Measurements from ENCODE around the gene DCXR. TPM values are rescaled to one million over a fixed set of nuclear protein-coding genes. Genes with fewer than 3 reads are reported as not detected.

Gene DCXR
- total RNA-seq, 2 experiments from 2014 or later: 120 to 124 TPM

GRCh38 chr17:82024859-82025258 is 12.6 kb downstream of the DCXR start:
- Mint-ChIP-seq H3K4me1 (peaks cover 38% of the 10 kb centered on the region), H3K9me3 (ENCODE audit: low read depth) (no peaks in the 10 kb centered on the region), H3K27me3 (no peaks in the 10 kb centered on the region), H3K36me3 (peaks cover 3% of the 10 kb centered on the region), H3K27ac (no peak overlapping the region), H3K4me3 (no peak overlapping the region)
- no peak for DNase-seq
- CTCF ChIA-PET: interaction anchor here (0.9 to 2.4 kb wide), 3 partner anchors 60 to 130 kb away, joined by 3 to 11 read pairs (median 10); partner anchors contain the start of gene NOTUM
- no peak for ATAC-seq

GRCh38 chr17:82023447-82024241 is 13.9 kb downstream of the DCXR start:
- peak overlapping the region; percentile 52 for H3K27ac Mint-ChIP-seq
- CTCF ChIA-PET: interaction anchor here (1.0 to 9.0 kb wide), 9 partner anchors 11 to 213 kb away, joined by 4 to 181 read pairs (median 7); partner anchors contain the start of genes ARHGDIA, DCXR, MAFG and NOTUM
- peaks cover 32% of the 10 kb centered on the region for H3K4me1 Mint-ChIP-seq
- H3K9me3 Mint-ChIP-seq (ENCODE audit: low read depth): no peaks in the 10 kb centered on the region
- no peaks in the 10 kb centered on the region for H3K27me3 Mint-ChIP-seq
- ATAC-seq (no peak), DNase-seq (peak; percentile 61)
- H3K4me3 Mint-ChIP-seq: peak overlapping the region; percentile 82
- H3K36me3 Mint-ChIP-seq: peaks cover 1% of the 10 kb centered on the region

GRCh38 chr17:82022981-82023446 is 14.5 kb downstream of the DCXR start, which contains the start of gene LRRC45:
LRRC45 (plus strand) TSS chr17:82023305; CDS start chr17:82023644, 339 bp downstream.
- no peaks in the 10 kb centered on the region for H3K9me3 Mint-ChIP-seq (ENCODE audit: low read depth)
- ATAC-seq: peak; percentile 95
- peak within 1 kb of the TSS; percentile 82 for H3K4me3 Mint-ChIP-seq
- H3K27ac Mint-ChIP-seq: peak within 1 kb of the TSS; percentile 78
- peaks cover 32% of the 10 kb centered on the region for H3K4me1 Mint-ChIP-seq
- H3K36me3 Mint-ChIP-seq: peaks cover 4% of the 10 kb centered on the region
- CTCF ChIA-PET: interaction anchor here (1.0 to 9.0 kb wide), 16 partner anchors 12 to 213 kb away, joined by 3 to 181 read pairs (median 6); partner anchors contain the start of genes ARHGDIA, DCXR, GPS1 and MAFG
- no peaks in the 10 kb centered on the region for H3K27me3 Mint-ChIP-seq
- DNase-seq: peak; percentile 100

- Mint-ChIP-seq H3K27ac (peak within 1 kb of the TSS; percentile 78), H3K36me3 (peaks cover 4% of the 10 kb centered on the region), H3K4me3 (peak within 1 kb of the TSS; percentile 82), H3K9me3 (ENCODE audit: low read depth) (no peaks in the 10 kb centered on the region), H3K4me1 (peaks cover 29% of the 10 kb centered on the region), H3K27me3 (no peaks in the 10 kb centered on the region)
- ATAC-seq (no peak), DNase-seq (no peak)
- CTCF ChIA-PET: interaction anchor here (0.9 to 9.0 kb wide), 22 partner anchors 8 to 214 kb away, joined by 3 to 181 read pairs (median 7); partner anchors contain the start of genes ARHGDIA, DCXR, GPS1 and MAFG
Measured at GRCh38 chr17:82022310-82022980, 15.1 kb downstream of the DCXR start, which contains the start of gene CENPX. CENPX (minus strand) TSS chr17:82022878; CDS start chr17:82022861, 17 bp downstream.

GRCh38 chr17:82021900-82022309 is 15.6 kb downstream of the DCXR start:
- CTCF ChIA-PET: interaction anchor here (0.9 to 9.0 kb wide), 18 partner anchors 8 to 184 kb away, joined by 3 to 181 read pairs (median 5); partner anchors contain the start of genes DCXR, GPS1, MAFG and NOTUM
- Mint-ChIP-seq H3K4me3 (peak overlapping the region; percentile 82), H3K9me3 (ENCODE audit: low read depth) (no peaks in the 10 kb centered on the region), H3K27ac (peak overlapping the region; percentile 78), H3K4me1 (peaks cover 25% of the 10 kb centered on the region), H3K27me3 (no peaks in the 10 kb centered on the region), H3K36me3 (peaks cover 4% of the 10 kb centered on the region)
- DNase-seq (no peak), ATAC-seq (no peak)

GRCh38 chr17:82021107-82021899 is 16.2 kb downstream of the DCXR start:
- CTCF ChIA-PET: interaction anchor here (0.9 to 9.0 kb wide), 22 partner anchors 9 to 199 kb away, joined by 3 to 181 read pairs (median 6); partner anchors contain the start of genes ASPSCR1, DCXR, MAFG and NOTUM
- peak overlapping the region; percentile 78 for H3K27ac Mint-ChIP-seq
- peak overlapping the region; percentile 82 for H3K4me3 Mint-ChIP-seq
- peaks cover 20% of the 10 kb centered on the region for H3K4me1 Mint-ChIP-seq
- H3K36me3 Mint-ChIP-seq: peaks cover 4% of the 10 kb centered on the region
- no peaks in the 10 kb centered on the region for H3K9me3 Mint-ChIP-seq (ENCODE audit: low read depth)
- no peaks in the 10 kb centered on the region for H3K27me3 Mint-ChIP-seq
- ATAC-seq (no peak), DNase-seq (peak; percentile 76)

GRCh38 chr17:82020572-82021106 is 16.9 kb downstream of the DCXR start:
- Mint-ChIP-seq H3K4me1 (peaks cover 18% of the 10 kb centered on the region), H3K27ac (peak overlapping the region; percentile 40), H3K36me3 (peaks cover 4% of the 10 kb centered on the region), H3K9me3 (ENCODE audit: low read depth) (no peaks in the 10 kb centered on the region), H3K4me3 (peak overlapping the region; percentile 40), H3K27me3 (no peaks in the 10 kb centered on the region)
- DNase-seq (no peak), ATAC-seq (no peak)
- CTCF ChIA-PET: interaction anchor here (0.7 to 9.0 kb wide), 28 partner anchors 8 to 281 kb away, joined by 3 to 181 read pairs (median 4); partner anchors contain the start of genes ASPSCR1, DCXR, NOTUM and RAC3

GRCh38 chr17:82019690-82020571 is 17.6 kb downstream of the DCXR start:
- CTCF ChIA-PET: interaction anchor here (0.6 to 9.0 kb wide), 33 partner anchors 10 to 398 kb away, joined by 3 to 181 read pairs (median 4); partner anchors contain the start of genes ASPSCR1, DCXR, FASN and NOTUM
- no peak for ATAC-seq
- Mint-ChIP-seq H3K4me3 (no peak overlapping the region), H3K36me3 (peaks cover 4% of the 10 kb centered on the region), H3K27ac (no peak overlapping the region), H3K9me3 (ENCODE audit: low read depth) (no peaks in the 10 kb centered on the region), H3K27me3 (no peaks in the 10 kb centered on the region), H3K4me1 (peaks cover 18% of the 10 kb centered on the region)
- DNase-seq: peak; percentile 79

GRCh38 chr17:82018989-82019689 is 18.4 kb downstream of the DCXR start:
- Mint-ChIP-seq H3K9me3 (ENCODE audit: low read depth) (no peaks in the 10 kb centered on the region), H3K27me3 (no peaks in the 10 kb centered on the region), H3K27ac (no peak overlapping the region), H3K4me1 (peaks cover 15% of the 10 kb centered on the region), H3K4me3 (no peak overlapping the region), H3K36me3 (peaks cover 4% of the 10 kb centered on the region)
- no peak for DNase-seq
- no peak for ATAC-seq
- CTCF ChIA-PET: interaction anchor here (0.6 to 9.0 kb wide), 29 partner anchors 9 to 399 kb away, joined by 3 to 181 read pairs (median 4); partner anchors contain the start of genes ASPSCR1, DCXR, FASN and NOTUM

GRCh38 chr17:82018152-82018988 is 19.1 kb downstream of the DCXR start:
- DNase-seq: no peak
- peaks cover 11% of the 10 kb centered on the region for H3K4me1 Mint-ChIP-seq
- no peak overlapping the region for H3K27ac Mint-ChIP-seq
- peaks cover 4% of the 10 kb centered on the region for H3K36me3 Mint-ChIP-seq
- H3K27me3 Mint-ChIP-seq: no peaks in the 10 kb centered on the region
- ATAC-seq: no peak
- CTCF ChIA-PET: interaction anchor here (1.4 to 9.0 kb wide), 3 partner anchors 11 to 58 kb away, joined by 7 to 181 read pairs (median 10); partner anchors contain the start of gene NOTUM
- H3K4me3 Mint-ChIP-seq: no peak overlapping the region
- no peaks in the 10 kb centered on the region for H3K9me3 Mint-ChIP-seq (ENCODE audit: low read depth)

Data from activated CD8-positive, alpha-beta memory T cell treated with anti-CD3 and anti-CD28 coated beads, Interleukin-2, amount 10 ng/mL, durations not matched to agents 7 days and 5 days (primary cell).